ENCODE data around the gene VPS13D. TPM values are rescaled to one million over a fixed set of nuclear protein-coding genes. Genes with fewer than 3 reads are reported as not detected.
A peak's percentile ranks its signal among the peaks of the same experiment; 100 is the strongest.

VPS13D gene
- total RNA-seq, 4 donors from 2014 or later: 137 to 238 (median 191) TPM

DNA sequence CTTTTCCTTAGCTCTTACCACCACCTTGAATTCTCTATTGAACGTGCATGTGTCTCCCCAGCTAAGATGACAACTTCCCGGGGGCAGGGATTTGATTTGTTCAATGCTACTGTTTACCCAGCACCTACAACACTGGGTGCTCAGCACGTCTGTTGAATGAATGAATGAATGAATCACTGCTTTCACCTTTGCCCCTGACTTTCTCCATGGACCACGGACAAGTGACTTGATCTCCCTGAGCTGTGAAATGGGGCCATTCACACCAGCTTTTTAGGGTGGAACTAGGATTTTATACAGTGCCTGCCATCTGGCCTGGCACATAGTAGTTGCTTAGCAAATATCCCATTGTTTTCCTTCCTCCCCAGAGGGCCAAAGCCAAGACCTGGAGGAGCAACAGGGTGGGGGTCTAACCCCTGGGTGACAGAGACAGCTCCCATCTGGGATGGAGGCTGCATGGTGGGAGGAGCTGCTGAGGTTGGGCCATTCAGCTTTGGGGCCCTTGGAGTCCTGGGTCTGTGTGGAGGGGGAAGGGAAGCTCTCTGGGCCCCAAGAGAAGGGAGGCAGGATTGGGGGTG lies 47.3 kb upstream of the VPS13D start:
- no peaks in the 10 kb centered on the region for H3K9me3 ChIP-seq
- H3K4me3 ChIP-seq (replicated peaks in 1 of 3): no peak overlapping the region
- no peaks in the 10 kb centered on the region for H3K36me3 ChIP-seq
- no peak for DNase-seq
- intact Hi-C loops (cut with DNase I): no loop called here
- no peaks in the 10 kb centered on the region for H3K27me3 ChIP-seq
- peak overlapping the region in 1 of 3 donors; percentile 30 for H3K27ac ChIP-seq
- TF ChIP-seq, protein P1, sequence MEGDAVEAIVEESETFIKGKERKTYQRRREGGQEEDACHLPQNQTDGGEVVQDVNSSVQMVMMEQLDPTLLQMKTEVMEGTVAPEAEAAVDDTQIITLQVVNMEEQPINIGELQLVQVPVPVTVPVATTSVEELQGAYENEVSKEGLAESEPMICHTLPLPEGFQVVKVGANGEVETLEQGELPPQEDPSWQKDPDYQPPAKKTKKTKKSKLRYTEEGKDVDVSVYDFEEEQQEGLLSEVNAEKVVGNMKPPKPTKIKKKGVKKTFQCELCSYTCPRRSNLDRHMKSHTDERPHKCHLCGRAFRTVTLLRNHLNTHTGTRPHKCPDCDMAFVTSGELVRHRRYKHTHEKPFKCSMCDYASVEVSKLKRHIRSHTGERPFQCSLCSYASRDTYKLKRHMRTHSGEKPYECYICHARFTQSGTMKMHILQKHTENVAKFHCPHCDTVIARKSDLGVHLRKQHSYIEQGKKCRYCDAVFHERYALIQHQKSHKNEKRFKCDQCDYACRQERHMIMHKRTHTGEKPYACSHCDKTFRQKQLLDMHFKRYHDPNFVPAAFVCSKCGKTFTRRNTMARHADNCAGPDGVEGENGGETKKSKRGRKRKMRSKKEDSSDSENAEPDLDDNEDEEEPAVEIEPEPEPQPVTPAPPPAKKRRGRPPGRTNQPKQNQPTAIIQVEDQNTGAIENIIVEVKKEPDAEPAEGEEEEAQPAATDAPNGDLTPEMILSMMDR (IDR thresholded peaks at IDR 0.05): no peak
- TF ChIP-seq POLR2A (IDR thresholded peaks at IDR 0.05): no peak
- 78 to 82% methylated on average over 4 of the region's 4 CpGs for WGBS, 2 donors
- peaks cover 5 to 54% of the 10 kb centered on the region in 2 donors for H3K4me1 ChIP-seq

DNA sequence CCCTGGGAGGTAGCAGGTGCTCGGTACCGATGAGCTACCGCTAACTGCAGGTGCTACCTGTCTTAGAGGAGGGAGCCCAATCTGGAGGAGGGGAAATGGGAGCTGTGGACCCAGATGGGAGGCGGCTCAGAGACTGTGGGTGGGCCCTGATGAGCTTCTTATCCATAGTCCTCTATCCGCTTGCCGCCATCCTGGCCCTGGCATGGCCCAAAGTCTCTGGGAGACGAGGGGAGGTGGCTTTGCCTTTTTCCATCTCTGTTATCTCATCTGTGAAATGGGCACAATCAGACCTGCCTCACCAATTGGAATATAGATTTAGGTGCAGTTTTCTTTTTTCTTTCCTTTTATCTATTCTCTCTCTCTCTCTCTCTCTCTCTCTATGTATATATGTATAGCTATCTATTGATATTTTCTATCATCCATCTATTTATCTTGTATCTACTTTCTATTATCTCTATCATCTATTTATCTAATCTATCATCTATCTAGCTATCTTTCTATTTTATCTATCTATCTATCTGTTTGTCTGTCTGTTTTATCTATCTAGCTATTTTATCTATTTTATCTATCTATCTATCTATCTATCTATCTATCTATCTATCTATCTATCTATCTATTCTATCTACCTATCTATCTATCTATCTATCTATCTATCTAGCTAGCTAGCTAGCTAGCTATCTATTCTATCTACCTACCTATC lies 46.6 kb upstream of the VPS13D start:
- intact Hi-C loops (cut with DNase I): no loop called here
- TF ChIP-seq, protein P1 (IDR thresholded peaks at IDR 0.05): no peak
- WGBS, 2 donors: 91 to 96% methylated on average over 7 of the region's 7 CpGs

DNA sequence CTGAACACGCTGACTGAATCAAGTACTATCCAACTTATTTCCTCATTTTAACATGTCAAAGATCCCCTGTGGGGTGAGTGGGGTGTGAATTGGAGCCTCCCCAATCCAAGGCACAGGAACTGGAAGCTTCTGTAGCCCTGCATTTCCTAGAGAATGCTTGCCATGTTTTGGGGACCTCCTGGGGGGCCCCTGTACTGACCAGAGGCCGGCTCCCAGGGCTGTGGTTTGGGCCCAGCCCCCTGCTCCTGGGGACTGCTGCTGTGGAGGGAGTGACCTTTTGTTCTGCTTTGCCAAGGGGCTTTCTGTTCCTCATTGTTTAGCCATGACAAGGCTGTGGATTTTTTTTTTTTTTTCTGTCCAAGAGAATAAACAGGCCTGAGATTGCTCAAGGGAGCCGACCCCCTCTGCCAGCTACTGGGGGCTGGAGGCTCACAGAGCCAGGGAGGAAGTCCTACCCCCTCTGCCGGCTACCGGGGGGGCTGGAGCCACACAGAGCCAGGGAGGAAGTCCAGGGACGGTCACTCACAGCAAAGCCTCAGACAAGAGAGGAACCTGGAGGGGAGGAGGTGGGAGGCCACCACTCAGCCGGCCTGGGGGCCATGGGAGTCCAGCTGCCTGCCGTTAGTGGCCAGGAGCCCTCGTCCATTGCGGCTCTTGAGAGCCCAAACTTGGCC lies 45.7 kb upstream of the VPS13D start:
- DNase-seq: peak; percentile 32 to 40
- H3K9me3 ChIP-seq: no peaks in the 10 kb centered on the region
- no peaks in the 10 kb centered on the region for H3K27me3 ChIP-seq
- H3K36me3 ChIP-seq: no peaks in the 10 kb centered on the region
- H3K4me3 ChIP-seq (replicated peaks in 1 of 3): no peak overlapping the region
- intact Hi-C loops (cut with DNase I): no loop called here
- H3K4me1 ChIP-seq: peaks cover 5 to 41% of the 10 kb centered on the region in 2 donors
- 29 to 39% methylated on average over 2 to 10 of the region's 10 CpGs for WGBS, 2 donors
- TF ChIP-seq, protein P1 (IDR thresholded peaks at IDR 0.05): no peak
- TF ChIP-seq POLR2A (IDR thresholded peaks at IDR 0.05): no peak
- H3K27ac ChIP-seq: peak overlapping the region; percentile 57 to 62 (median 60)

More for the DNA sequence above, 46.6 kb upstream of the VPS13D start:
- peak overlapping the region in 2 of 3 donors; percentile 28 to 60 for H3K27ac ChIP-seq
- H3K27me3 ChIP-seq: no peaks in the 10 kb centered on the region
- H3K36me3 ChIP-seq: no peaks in the 10 kb centered on the region
- peaks cover 5 to 48% of the 10 kb centered on the region in 2 donors for H3K4me1 ChIP-seq
- H3K4me3 ChIP-seq (replicated peaks in 1 of 3): no peak overlapping the region
- no peaks in the 10 kb centered on the region for H3K9me3 ChIP-seq
- no peak for DNase-seq

DNA sequence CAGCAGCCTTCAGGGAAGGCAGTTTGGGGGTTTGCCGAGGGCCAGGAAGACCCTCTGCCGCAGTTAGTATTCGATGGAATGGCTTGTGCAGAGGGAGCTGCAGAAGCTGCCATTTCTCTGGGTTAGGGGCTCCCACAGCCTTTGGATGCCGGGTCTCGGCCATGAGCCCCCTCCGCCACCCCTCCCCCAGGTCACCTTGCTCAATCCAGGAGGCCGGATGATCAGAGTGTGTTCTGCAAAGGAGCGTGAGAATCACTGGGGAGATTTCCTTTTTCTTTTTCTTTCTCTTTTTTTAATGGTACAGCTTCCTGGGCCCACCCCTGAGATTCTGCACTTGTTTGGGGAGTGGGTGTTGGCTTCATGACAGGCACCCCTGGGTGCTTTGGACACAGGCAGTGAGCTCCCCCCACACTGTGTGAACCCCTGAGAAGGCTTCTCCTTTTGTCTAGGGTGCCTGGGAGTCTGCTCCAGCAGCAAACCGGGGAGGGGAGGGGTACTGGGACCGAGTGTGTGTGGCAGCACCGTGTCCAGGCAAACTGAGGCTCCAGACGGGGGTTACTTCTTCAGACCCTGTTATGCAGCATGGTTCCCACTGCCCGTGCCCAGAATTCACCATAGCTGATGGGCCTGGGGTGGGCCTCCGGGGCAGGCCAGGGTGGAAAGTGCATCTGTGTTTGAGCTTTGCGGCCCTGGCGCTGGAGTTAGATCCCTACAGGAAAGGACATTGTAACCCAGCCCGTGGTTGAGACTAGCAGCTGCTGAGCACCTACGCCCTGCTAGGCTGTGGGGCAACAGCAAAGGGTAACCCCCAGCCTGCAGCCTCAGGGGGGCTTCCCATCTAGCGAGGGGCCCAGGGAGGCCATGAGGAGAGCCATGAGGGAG lies 44.6 kb upstream of the VPS13D start:
- no peak for DNase-seq
- intact Hi-C loops (cut with DNase I): no loop called here
- no peaks in the 10 kb centered on the region for H3K36me3 ChIP-seq
- H3K4me3 ChIP-seq (replicated peaks in 1 of 3): no peak overlapping the region
- WGBS, 2 donors: 77 to 90% methylated on average over 10 to 17 of the region's 19 CpGs
- TF ChIP-seq, protein P1 (IDR thresholded peaks at IDR 0.05): no peak
- TF ChIP-seq POLR2A (IDR thresholded peaks at IDR 0.05): no peak
- H3K9me3 ChIP-seq: no peaks in the 10 kb centered on the region
- H3K4me1 ChIP-seq: peaks cover 5 to 35% of the 10 kb centered on the region in 2 donors
- H3K27me3 ChIP-seq: no peaks in the 10 kb centered on the region
- H3K27ac ChIP-seq: peak overlapping the region in 2 of 3 donors; percentile 57 to 60

Measured in thyroid gland (tissue), 4 donors.